Measurements from ENCODE around the gene RBP3.

- no peak for TF ChIP-seq ZNF391 (tag by site-specific recombination; IDR thresholded peaks at IDR 0.05; ENCODE audit: borderline replicate concordance, low read depth)
- TF ChIP-seq CTCF (tag by site-specific recombination; IDR thresholded peaks at IDR 0.05), result no peak
- TF ChIP-seq TCF7L2 (IDR thresholded peaks at IDR 0.05; ENCODE audit: borderline replicate concordance, low read depth, low read length), result no peak
- TF ChIP-seq ZFP3 (tag by site-specific recombination; IDR thresholded peaks at IDR 0.05; ENCODE audit: low read depth), result no peak
- no peak for TF ChIP-seq HOXC10 (CRISPR knock-in tag; IDR thresholded peaks at IDR 0.05)
- no peak for TF ChIP-seq ZNF529 (tag by site-specific recombination; IDR thresholded peaks at IDR 0.05; ENCODE audit: insufficient replicate concordance)
These were observed 2.8 kb downstream of the RBP3 start for GRCh38 chr10:47350671-47351640.

All from HEK293 (cell line).